ENCODE measurements around the gene FAAP20.
A peak's percentile ranks its signal among the peaks of the same experiment; 100 is the strongest.

The FAAP20 gene

GRCh38 chr1:2230781-2231531, 36.4 kb upstream of the FAAP20 start:
- H3K9ac ChIP-seq (ENCODE audit: low read depth in 1 of 2, low read length in 2 of 2): peak overlapping the region; percentile 74 to 95
- no peaks in the 10 kb centered on the region for H3K9me3 ChIP-seq (ENCODE audit: control insufficient read depth in 1 of 2, low read length in 2 of 2)
- H3K4me3 ChIP-seq (ENCODE audit: low read depth in 1 of 2, low read length in 2 of 2): peak overlapping the region; percentile 83 to 86
- H3K4me1 ChIP-seq (ENCODE audit: control insufficient read depth in 1 of 2, insufficient read depth in 2 of 2, low read length in 2 of 2): peaks cover 56 to 74% of the 10 kb centered on the region in 2 donors
- H3K36me3 ChIP-seq (ENCODE audit: control insufficient read depth in 1 of 2, insufficient read depth in 2 of 2, low read length in 2 of 2): no peaks in the 10 kb centered on the region
- peak overlapping the region; percentile 57 for H3K27ac ChIP-seq (ENCODE audit: low read depth, low read length)
- no peaks in the 10 kb centered on the region for H3K27me3 ChIP-seq (ENCODE audit: control insufficient read depth in 1 of 2, insufficient read depth in 2 of 2, low read length in 2 of 2)

- Histone ChIP-seq H3K9ac (ENCODE audit: low read depth in 1 of 2, low read length in 2 of 2) (peak overlapping the region; percentile 74 to 95), H3K36me3 (ENCODE audit: control insufficient read depth in 1 of 2, insufficient read depth in 2 of 2, low read length in 2 of 2) (no peaks in the 10 kb centered on the region), H3K27ac (ENCODE audit: low read depth, low read length) (peak overlapping the region; percentile 70), H3K4me3 (ENCODE audit: low read depth in 1 of 2, low read length in 2 of 2) (peak overlapping the region; percentile 83 to 86), H3K9me3 (ENCODE audit: control insufficient read depth in 1 of 2, low read length in 2 of 2) (no peaks in the 10 kb centered on the region), H3K4me1 (ENCODE audit: control insufficient read depth in 1 of 2, insufficient read depth in 2 of 2, low read length in 2 of 2) (peaks cover 49 to 66% of the 10 kb centered on the region in 2 donors), H3K27me3 (ENCODE audit: control insufficient read depth in 1 of 2, insufficient read depth in 2 of 2, low read length in 2 of 2) (no peaks in the 10 kb centered on the region)
Observed at GRCh38 chr1:2229911-2230731, 35.5 kb upstream of the FAAP20 start.

GRCh38 chr1:2229037-2229864, 34.7 kb upstream of the FAAP20 start:
- Histone ChIP-seq H3K36me3 (ENCODE audit: control insufficient read depth in 1 of 2, insufficient read depth in 2 of 2, low read length in 2 of 2) (no peaks in the 10 kb centered on the region), H3K9ac (ENCODE audit: low read depth in 1 of 2, low read length in 2 of 2) (peak overlapping the region; percentile 74 to 95), H3K27ac (ENCODE audit: low read depth, low read length) (peak overlapping the region; percentile 70), H3K4me3 (ENCODE audit: low read depth in 1 of 2, low read length in 2 of 2) (peak overlapping the region; percentile 83 to 86), H3K4me1 (ENCODE audit: control insufficient read depth in 1 of 2, insufficient read depth in 2 of 2, low read length in 2 of 2) (peaks cover 42 to 62% of the 10 kb centered on the region in 2 donors), H3K9me3 (ENCODE audit: control insufficient read depth in 1 of 2, low read length in 2 of 2) (no peaks in the 10 kb centered on the region), H3K27me3 (ENCODE audit: control insufficient read depth in 1 of 2, insufficient read depth in 2 of 2, low read length in 2 of 2) (no peaks in the 10 kb centered on the region)

- Histone ChIP-seq H3K4me1 (ENCODE audit: control insufficient read depth in 1 of 2, insufficient read depth in 2 of 2, low read length in 2 of 2) (peaks cover 36 to 56% of the 10 kb centered on the region in 2 donors), H3K27me3 (ENCODE audit: control insufficient read depth in 1 of 2, insufficient read depth in 2 of 2, low read length in 2 of 2) (no peaks in the 10 kb centered on the region), H3K4me3 (ENCODE audit: low read depth in 1 of 2, low read length in 2 of 2) (peak overlapping the region; percentile 83 to 86), H3K27ac (ENCODE audit: low read depth, low read length) (peak overlapping the region; percentile 70), H3K9me3 (ENCODE audit: control insufficient read depth in 1 of 2, low read length in 2 of 2) (no peaks in the 10 kb centered on the region), H3K9ac (ENCODE audit: low read depth in 1 of 2, low read length in 2 of 2) (peak overlapping the region; percentile 74 to 95), H3K36me3 (ENCODE audit: control insufficient read depth in 1 of 2, insufficient read depth in 2 of 2, low read length in 2 of 2) (no peaks in the 10 kb centered on the region)
Observed at GRCh38 chr1:2228694-2229036, 34.1 kb upstream of the FAAP20 start.

- peaks cover 31 to 51% of the 10 kb centered on the region in 2 donors for H3K4me1 ChIP-seq (ENCODE audit: control insufficient read depth in 1 of 2, insufficient read depth in 2 of 2, low read length in 2 of 2)
Observed at GRCh38 chr1:2228157-2228594, 33.6 kb upstream of the FAAP20 start, which contains the start of gene SKI. Gene SKI (plus strand): TSS chr1:2228319. CDS start chr1:2228767, 448 bp downstream.

GRCh38 chr1:2227346-2228156, 33.0 kb upstream of the FAAP20 start:
- Histone ChIP-seq H3K9me3 (ENCODE audit: control insufficient read depth in 1 of 2, low read length in 2 of 2) (no peaks in the 10 kb centered on the region), H3K9ac (ENCODE audit: low read depth in 1 of 2, low read length in 2 of 2) (peak overlapping the region; percentile 65 to 84), H3K4me1 (ENCODE audit: control insufficient read depth in 1 of 2, insufficient read depth in 2 of 2, low read length in 2 of 2) (peaks cover 25 to 45% of the 10 kb centered on the region in 2 donors), H3K4me3 (ENCODE audit: low read depth in 1 of 2, low read length in 2 of 2) (peak overlapping the region; percentile 58 to 77), H3K27me3 (ENCODE audit: control insufficient read depth in 1 of 2, insufficient read depth in 2 of 2, low read length in 2 of 2) (no peaks in the 10 kb centered on the region), H3K27ac (ENCODE audit: low read depth, low read length) (peak overlapping the region; percentile 93), H3K36me3 (ENCODE audit: control insufficient read depth in 1 of 2, insufficient read depth in 2 of 2, low read length in 2 of 2) (no peaks in the 10 kb centered on the region)

More at GRCh38 chr1:2228157-2228594, 33.6 kb upstream of the FAAP20 start, which contains the start of gene SKI:
- H3K27ac ChIP-seq (ENCODE audit: low read depth, low read length): peak within 1 kb of the TSS; percentile 93
- H3K9me3 ChIP-seq (ENCODE audit: control insufficient read depth in 1 of 2, low read length in 2 of 2): no peaks in the 10 kb centered on the region
- H3K36me3 ChIP-seq (ENCODE audit: control insufficient read depth in 1 of 2, insufficient read depth in 2 of 2, low read length in 2 of 2): no peaks in the 10 kb centered on the region
- peak within 1 kb of the TSS; percentile 74 to 95 for H3K9ac ChIP-seq (ENCODE audit: low read depth in 1 of 2, low read length in 2 of 2)
- H3K4me3 ChIP-seq (ENCODE audit: low read depth in 1 of 2, low read length in 2 of 2): peak within 1 kb of the TSS; percentile 83 to 86
- no peaks in the 10 kb centered on the region for H3K27me3 ChIP-seq (ENCODE audit: control insufficient read depth in 1 of 2, insufficient read depth in 2 of 2, low read length in 2 of 2)

- H3K9ac ChIP-seq (ENCODE audit: low read depth in 1 of 2, low read length in 2 of 2): peak overlapping the region; percentile 65 to 84
- no peaks in the 10 kb centered on the region for H3K36me3 ChIP-seq (ENCODE audit: control insufficient read depth in 1 of 2, insufficient read depth in 2 of 2, low read length in 2 of 2)
- H3K9me3 ChIP-seq (ENCODE audit: control insufficient read depth in 1 of 2, low read length in 2 of 2): no peaks in the 10 kb centered on the region
- no peaks in the 10 kb centered on the region for H3K27me3 ChIP-seq (ENCODE audit: control insufficient read depth in 1 of 2, insufficient read depth in 2 of 2, low read length in 2 of 2)
- H3K4me3 ChIP-seq (ENCODE audit: low read depth in 1 of 2, low read length in 2 of 2): peak overlapping the region; percentile 58 to 77
- H3K4me1 ChIP-seq (ENCODE audit: control insufficient read depth in 1 of 2, insufficient read depth in 2 of 2, low read length in 2 of 2): peaks cover 17 to 36% of the 10 kb centered on the region in 2 donors
- H3K27ac ChIP-seq (ENCODE audit: low read depth, low read length): peak overlapping the region; percentile 93
Observed at GRCh38 chr1:2226525-2227345, 32.2 kb upstream of the FAAP20 start.

GRCh38 chr1:2224631-2225428, 30.3 kb upstream of the FAAP20 start:
- no peak overlapping the region for H3K4me3 ChIP-seq (ENCODE audit: low read depth in 1 of 2, low read length in 2 of 2)
- peaks cover 0 to 18% of the 10 kb centered on the region in 2 donors for H3K4me1 ChIP-seq (ENCODE audit: control insufficient read depth in 1 of 2, insufficient read depth in 2 of 2, low read length in 2 of 2)
- no peaks in the 10 kb centered on the region for H3K27me3 ChIP-seq (ENCODE audit: control insufficient read depth in 1 of 2, insufficient read depth in 2 of 2, low read length in 2 of 2)
- H3K9me3 ChIP-seq (ENCODE audit: control insufficient read depth in 1 of 2, low read length in 2 of 2): no peaks in the 10 kb centered on the region
- H3K27ac ChIP-seq (ENCODE audit: low read depth, low read length): no peak overlapping the region
- H3K36me3 ChIP-seq (ENCODE audit: control insufficient read depth in 1 of 2, insufficient read depth in 2 of 2, low read length in 2 of 2): no peaks in the 10 kb centered on the region
- H3K9ac ChIP-seq (ENCODE audit: low read depth in 1 of 2, low read length in 2 of 2): no peak overlapping the region

Measured in duodenal mucosa (tissue), 2 donors.